Measurements from ENCODE around the gene CALM1.

GRCh38 chr14:90421632-90422020 lies 24.8 kb downstream of the CALM1 start:
- TF ChIP-seq, protein P1, sequence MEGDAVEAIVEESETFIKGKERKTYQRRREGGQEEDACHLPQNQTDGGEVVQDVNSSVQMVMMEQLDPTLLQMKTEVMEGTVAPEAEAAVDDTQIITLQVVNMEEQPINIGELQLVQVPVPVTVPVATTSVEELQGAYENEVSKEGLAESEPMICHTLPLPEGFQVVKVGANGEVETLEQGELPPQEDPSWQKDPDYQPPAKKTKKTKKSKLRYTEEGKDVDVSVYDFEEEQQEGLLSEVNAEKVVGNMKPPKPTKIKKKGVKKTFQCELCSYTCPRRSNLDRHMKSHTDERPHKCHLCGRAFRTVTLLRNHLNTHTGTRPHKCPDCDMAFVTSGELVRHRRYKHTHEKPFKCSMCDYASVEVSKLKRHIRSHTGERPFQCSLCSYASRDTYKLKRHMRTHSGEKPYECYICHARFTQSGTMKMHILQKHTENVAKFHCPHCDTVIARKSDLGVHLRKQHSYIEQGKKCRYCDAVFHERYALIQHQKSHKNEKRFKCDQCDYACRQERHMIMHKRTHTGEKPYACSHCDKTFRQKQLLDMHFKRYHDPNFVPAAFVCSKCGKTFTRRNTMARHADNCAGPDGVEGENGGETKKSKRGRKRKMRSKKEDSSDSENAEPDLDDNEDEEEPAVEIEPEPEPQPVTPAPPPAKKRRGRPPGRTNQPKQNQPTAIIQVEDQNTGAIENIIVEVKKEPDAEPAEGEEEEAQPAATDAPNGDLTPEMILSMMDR (IDR thresholded peaks at IDR 0.05), result no peak
- TF ChIP-seq ZFX (IDR thresholded peaks at IDR 0.05; ENCODE audit: borderline replicate concordance), result no peak
